GM23248 (cell line): ENCODE measurements around the gene DOCK6. TPM values are rescaled to one million over a fixed set of nuclear protein-coding genes. Genes with fewer than 3 reads are reported as not detected.

Experiments used
- DNase-seq: peaks from one replicate; pipeline ENCODE4 v3.0.0-alpha.2; 2015
- H2AFZ ChIP-seq: fragments of 200-600 bp; sonication (generic); 2 replicates; pipeline ENCODE4 v1.6.1; 2016; ENCODE audit warnings: antibody characterized with exemption
- H3F3A ChIP-seq: fragments of 200-600 bp; sonication (generic); 2 replicates; pipeline ENCODE4 v1.6.1; 2016; ENCODE audit warnings: mild to moderate bottlenecking, antibody characterized with exemption, mixed run types; ENCODE audit not compliant: insufficient read depth
- H3K27ac ChIP-seq: fragments of 200-600 bp; sonication (generic); 2 replicates; pipeline ENCODE4 v1.5.1; 2016; ENCODE audit warnings: mild to moderate bottlenecking
- H3K27me3 ChIP-seq: fragments of 200-600 bp; sonication (generic); replicated peaks from 2 replicates; pipeline ENCODE4 v1.6.1; 2016; ENCODE audit warnings: mild to moderate bottlenecking; ENCODE audit not compliant: insufficient read depth
- H3K36me3 ChIP-seq: fragments of 200-600 bp; sonication (generic); 2 replicates; pipeline ENCODE4 v1.6.1; 2016; ENCODE audit warnings: low read depth, mild to moderate bottlenecking
- H3K4me1 ChIP-seq: fragments of 200-600 bp; sonication (generic); 2 replicates; pipeline ENCODE4 v1.6.1; 2016; ENCODE audit warnings: mild to moderate bottlenecking; ENCODE audit not compliant: insufficient read depth
- H3K4me2 ChIP-seq: fragments of 200-600 bp; sonication (generic); one replicate; pipeline ENCODE4 v1.6.1; 2016; ENCODE audit warnings: mild to moderate bottlenecking; ENCODE audit not compliant: unreplicated experiment
- H3K4me3 ChIP-seq: fragments of 200-600 bp; sonication (generic); 2 replicates; pipeline ENCODE4 v1.5.1; 2016; ENCODE audit warnings: mild to moderate bottlenecking
- H3K79me2 ChIP-seq: fragments of 200-600 bp; sonication (generic); 2 replicates; pipeline ENCODE4 v1.6.1; 2016; ENCODE audit warnings: mild to moderate bottlenecking; ENCODE audit not compliant: insufficient read depth
- H3K9ac ChIP-seq: fragments of 200-600 bp; sonication (generic); 2 replicates; pipeline ENCODE4 v1.6.1; 2016; ENCODE audit warnings: mild to moderate bottlenecking
- H3K9me2 ChIP-seq: fragments of 200-600 bp; sonication (generic); 2 replicates; pipeline ENCODE4 v1.6.1; 2016; ENCODE audit warnings: mixed run types, mild to moderate bottlenecking, moderate library complexity; ENCODE audit not compliant: insufficient read depth
- H3K9me3 ChIP-seq: fragments of 200-600 bp; sonication (generic); one replicate; pipeline ENCODE4 v1.6.1; 2017; ENCODE audit warnings: low read depth
- H4K20me1 ChIP-seq: fragments of 200-600 bp; sonication (generic); 2 replicates; pipeline ENCODE4 v1.6.0; 2016; ENCODE audit not compliant: insufficient read depth
- EZH2 ChIP-seq: fragments of 200-600 bp; sonication (generic); IDR thresholded peaks from 2 replicates; pipeline ENCODE4 v1.6.1; 2018; ENCODE audit warnings: antibody characterized with exemption, mild to moderate bottlenecking; ENCODE audit not compliant: insufficient read depth, poor library complexity, severe bottlenecking
- EZH2phosphoT487 ChIP-seq: fragments of 200-600 bp; sonication (generic); IDR thresholded peaks from 2 replicates; pipeline ENCODE4 v1.6.1; 2018; ENCODE audit warnings: antibody characterized with exemption, moderate library complexity, mild to moderate bottlenecking, low read depth; ENCODE audit not compliant: insufficient read depth
- WGBS, 2 experiments: methylation state at CpG; one replicate each; pipeline ENCODE4 v1.1.6; 2015 to 2017; ENCODE audit warnings: low lambda C conversion rate in 2 of 2, low coverage in 1 of 2; ENCODE audit errors: missing lambda C conversion rate in 2 of 2; 5-methylcytosine and 5-hydroxymethylcytosine counted together
- in situ Hi-C: fragments of 300-500 bp; cut with MboI; formaldehyde crosslinking; loops from 2 replicates; pipeline ENCODE4 v1.15.0; 2020
- polyA plus RNA-seq: library from polyadenylated mRNA; unstranded; fragments of >200 nt; fragmentation: Nextera tagmentation; extraction: Ambion mirVana; gene quantifications from 2 replicates; pipeline ENCODE4 v1.2.1, GENCODE V29; 2016
- total RNA-seq: library from RNA; depleted of rRNA; stranded (reverse); fragments of >200 nt; shearing (Covaris generic); gene quantifications from 2 replicates; pipeline ENCODE4 v1.2.3, GENCODE V29; 2014

The DOCK6 gene
- total and polyA plus RNA-seq, 2 experiments from 2014 or later: 10.7 to 11.8 TPM

- Histone ChIP-seq H3K9ac (no peak overlapping the region), H3K27ac (no peak overlapping the region), H3K4me2 (no peak overlapping the region), H3K79me2 (no peaks in the 10 kb centered on the region), H3K9me2 (no peaks in the 10 kb centered on the region), H3K36me3 (no peaks in the 10 kb centered on the region), H3K9me3 (no peaks in the 10 kb centered on the region), H3F3A (no peaks in the 10 kb centered on the region), H3K4me3 (no peak overlapping the region), H3K4me1 (no peaks in the 10 kb centered on the region), H2AFZ (no peak overlapping the region), H3K27me3 (no peaks in the 10 kb centered on the region), H4K20me1 (no peaks in the 10 kb centered on the region)
- no peak for TF ChIP-seq EZH2
- no peak for TF ChIP-seq EZH2phosphoT487
- WGBS, 2 experiments: 84 to 89% methylated on average over 4 of the region's 4 CpGs
- no peak for DNase-seq
- in situ Hi-C loops: no loop called here
These were observed 29.8 kb downstream of the DOCK6 start for GRCh38 chr19:11232555-11232954.

GRCh38 chr19:11230621-11231386, 31.5 kb downstream of the DOCK6 start:
- Histone ChIP-seq H3K9me3 (no peaks in the 10 kb centered on the region), H4K20me1 (no peaks in the 10 kb centered on the region), H3K9me2 (no peaks in the 10 kb centered on the region), H3K27ac (no peak overlapping the region), H3K79me2 (no peaks in the 10 kb centered on the region), H3K4me2 (no peak overlapping the region), H3K27me3 (no peaks in the 10 kb centered on the region), H2AFZ (no peak overlapping the region), H3K9ac (no peak overlapping the region), H3F3A (no peaks in the 10 kb centered on the region), H3K4me3 (no peak overlapping the region), H3K4me1 (no peaks in the 10 kb centered on the region), H3K36me3 (no peaks in the 10 kb centered on the region)
- WGBS, 2 experiments: 90 to 92% methylated on average over 7 of the region's 7 CpGs
- TF ChIP-seq EZH2 (no peak), EZH2phosphoT487 (no peak)
- in situ Hi-C loops: no loop called here
- no peak for DNase-seq

- H3K4me2 ChIP-seq: no peak overlapping the region
- WGBS, 2 experiments: 88 to 89% methylated on average over 13 to 14 of the region's 14 CpGs
- no peak overlapping the region for H2AFZ ChIP-seq
- no peak overlapping the region for H3K4me3 ChIP-seq
- H3K9ac ChIP-seq: no peak overlapping the region
- H4K20me1 ChIP-seq: no peaks in the 10 kb centered on the region
- H3K79me2 ChIP-seq: no peaks in the 10 kb centered on the region
- no peaks in the 10 kb centered on the region for H3K9me2 ChIP-seq
- TF ChIP-seq EZH2phosphoT487 (no peak), EZH2 (no peak)
- no peaks in the 10 kb centered on the region for H3K9me3 ChIP-seq
- in situ Hi-C loops: no loop called here
- no peaks in the 10 kb centered on the region for H3K4me1 ChIP-seq
- H3F3A ChIP-seq: no peaks in the 10 kb centered on the region
- H3K27me3 ChIP-seq: no peaks in the 10 kb centered on the region
- H3K27ac ChIP-seq: no peak overlapping the region
- DNase-seq: peak; percentile 24
- H3K36me3 ChIP-seq: no peaks in the 10 kb centered on the region
These were observed 35.0 kb downstream of the DOCK6 start for GRCh38 chr19:11227195-11227886.

- DNase-seq: no peak
- no peak for TF ChIP-seq EZH2phosphoT487
- no peak for TF ChIP-seq EZH2
- no peaks in the 10 kb centered on the region for H3K9me2 ChIP-seq
- H3K4me1 ChIP-seq: no peaks in the 10 kb centered on the region
- WGBS, 2 experiments: 96 to 100% methylated on average over 1 of the region's 1 CpG
- no peaks in the 10 kb centered on the region for H4K20me1 ChIP-seq
- H3K27ac ChIP-seq: no peak overlapping the region
- no peak overlapping the region for H3K4me2 ChIP-seq
- H3K79me2 ChIP-seq: no peaks in the 10 kb centered on the region
- in situ Hi-C loops: no loop called here
- no peaks in the 10 kb centered on the region for H3F3A ChIP-seq
- H3K9me3 ChIP-seq: no peaks in the 10 kb centered on the region
- no peak overlapping the region for H3K9ac ChIP-seq
- no peak overlapping the region for H3K4me3 ChIP-seq
- no peak overlapping the region for H2AFZ ChIP-seq
- H3K36me3 ChIP-seq: peaks cover 6% of the 10 kb centered on the region; the same call in 1 of the 2 replicates
- H3K27me3 ChIP-seq: no peaks in the 10 kb centered on the region
These were observed 35.6 kb downstream of the DOCK6 start for GRCh38 chr19:11226716-11227166.
